Thyroid gland (tissue), 4 donors: ENCODE measurements around the gene TCP10L.

Source experiments
- POLR2A ChIP-seq, 2 donors: fragments of 450-650 bp; IDR thresholded peaks; one replicate each; pipeline ENCODE4 v1.6.1; 2017; ENCODE audit warnings: antibody characterized with exemption in 2 of 2, mild to moderate bottlenecking in 2 of 2, moderate library complexity in 1 of 2
- TF ChIP-seq, protein P1 (sequence below), 6 experiments: fragments of 200-600 bp in 3 of 6; fragments of 450-650 bp in 3 of 6; sonication (generic) in 3 of 6; IDR thresholded peaks; one replicate each; pipeline ENCODE4 v1.5.1; 2016 to 2019; ENCODE audit warnings: antibody characterized with exemption in 6 of 6, mild to moderate bottlenecking in 2 of 6, inconsistent platforms in 1 of 6, moderate library complexity in 1 of 6

- TF ChIP-seq, protein P1, sequence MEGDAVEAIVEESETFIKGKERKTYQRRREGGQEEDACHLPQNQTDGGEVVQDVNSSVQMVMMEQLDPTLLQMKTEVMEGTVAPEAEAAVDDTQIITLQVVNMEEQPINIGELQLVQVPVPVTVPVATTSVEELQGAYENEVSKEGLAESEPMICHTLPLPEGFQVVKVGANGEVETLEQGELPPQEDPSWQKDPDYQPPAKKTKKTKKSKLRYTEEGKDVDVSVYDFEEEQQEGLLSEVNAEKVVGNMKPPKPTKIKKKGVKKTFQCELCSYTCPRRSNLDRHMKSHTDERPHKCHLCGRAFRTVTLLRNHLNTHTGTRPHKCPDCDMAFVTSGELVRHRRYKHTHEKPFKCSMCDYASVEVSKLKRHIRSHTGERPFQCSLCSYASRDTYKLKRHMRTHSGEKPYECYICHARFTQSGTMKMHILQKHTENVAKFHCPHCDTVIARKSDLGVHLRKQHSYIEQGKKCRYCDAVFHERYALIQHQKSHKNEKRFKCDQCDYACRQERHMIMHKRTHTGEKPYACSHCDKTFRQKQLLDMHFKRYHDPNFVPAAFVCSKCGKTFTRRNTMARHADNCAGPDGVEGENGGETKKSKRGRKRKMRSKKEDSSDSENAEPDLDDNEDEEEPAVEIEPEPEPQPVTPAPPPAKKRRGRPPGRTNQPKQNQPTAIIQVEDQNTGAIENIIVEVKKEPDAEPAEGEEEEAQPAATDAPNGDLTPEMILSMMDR (IDR thresholded peaks at IDR 0.05) = no peak
- no peak for TF ChIP-seq POLR2A (IDR thresholded peaks at IDR 0.05)
Observed at GRCh38 chr21:32597205-32597604, 11.9 kb upstream of the TCP10L start.
